B cell (primary cell): ENCODE data around the gene PUDP. TPM values are rescaled to one million over a fixed set of nuclear protein-coding genes. Genes with fewer than 3 reads are reported as not detected.

ENCODE experiments used
- ATAC-seq: fragments of 200-7000 bp; cut with Tn5 transposase; one replicate; pipeline ENCODE4 v1.10.0; 2021; ENCODE audit warnings: low read depth, mild to moderate bottlenecking, moderate number of reproducible peaks, moderate library complexity
- CTCF ChIA-PET: fragments of 350-600 bp; sonication (Branson Sonifier 250); formaldehyde crosslinking; loops from one replicate; lab custom pipeline; 2021; ENCODE audit warnings: antibody characterized with exemption, inconsistent platforms; lab: Charles Lee
- POLR2A ChIA-PET: fragments of 350-600 bp; sonication (Branson Sonifier 250); formaldehyde crosslinking; loops from one replicate; lab custom pipeline; 2021; ENCODE audit warnings: antibody characterized with exemption; lab: Charles Lee
- DNase-seq: peaks from one replicate; pipeline ENCODE4 v3.0.0; 2013
- H2AFZ ChIP-seq: 2 replicates; pipeline ENCODE4 v1.6.1; 2012; ENCODE audit warnings: mild to moderate bottlenecking, low read depth, low read length; ENCODE audit not compliant: insufficient read depth, poor library complexity, severe bottlenecking
- H3K27ac ChIP-seq, 2 donors: 1 replicate in 1 of 2; 2 replicates in 1 of 2; pipeline ENCODE4 v1.5.1; 2012 to 2013; ENCODE audit warnings: low read length in 2 of 2, mild to moderate bottlenecking in 2 of 2, moderate library complexity in 1 of 2
- H3K27me3 ChIP-seq, 4 experiments: fragments of 200-600 bp in 1 of 4; sonication (generic) in 1 of 4; replicated peaks in 1 of 4; 1 replicate in 2 of 4; 2 replicates in 2 of 4; pipeline versions ENCODE4 v1.6.1 to v1.7.0; 2013 to 2016; ENCODE audit warnings: low read length in 3 of 4, mild to moderate bottlenecking in 2 of 4, mixed read lengths in 1 of 4, moderate library complexity in 1 of 4; ENCODE audit not compliant: insufficient read depth in 4 of 4, control insufficient read depth in 3 of 4; ENCODE audit errors: control extremely low read depth in 1 of 4
- H3K36me3 ChIP-seq, 2 experiments: replicated peaks in 1 of 2; 1 replicate in 1 of 2; 2 replicates in 1 of 2; pipeline versions ENCODE4 v1.6.1 to v1.7.1; 2013; ENCODE audit warnings: low read length in 1 of 2; ENCODE audit not compliant: insufficient read depth in 2 of 2, control insufficient read depth in 1 of 2; ENCODE audit errors: control extremely low read depth in 1 of 2, extremely low read depth in 1 of 2
- H3K4me1 ChIP-seq, 2 donors: fragments of 200-600 bp in 1 of 2; sonication (generic) in 1 of 2; 1 replicate in 1 of 2; 2 replicates in 1 of 2; pipeline versions ENCODE4 v1.5.1 to v1.6.1; 2013 to 2017; ENCODE audit warnings: low read length in 2 of 2; ENCODE audit not compliant: control insufficient read depth in 2 of 2, insufficient read depth in 2 of 2
- H3K4me2 ChIP-seq: replicated peaks from 2 replicates; pipeline ENCODE3; 2012; ENCODE audit warnings: mild to moderate bottlenecking, low read depth, low read length; ENCODE audit not compliant: poor library complexity, severe bottlenecking
- H3K4me3 ChIP-seq, 5 experiments: fragments of 200-600 bp in 1 of 5; sonication (generic) in 1 of 5; 1 replicate in 3 of 5; 2 replicates in 2 of 5; pipeline versions ENCODE4 v1.5.1 to v1.7.0; 2011 to 2016; ENCODE audit warnings: low read length in 4 of 5, mild to moderate bottlenecking in 4 of 5, low read depth in 2 of 5, control low read depth in 1 of 5, moderate library complexity in 1 of 5; ENCODE audit not compliant: insufficient read depth in 1 of 5; ENCODE audit errors: control extremely low read depth in 1 of 5, extremely low read depth in 1 of 5
- H3K79me2 ChIP-seq: fragments of 200-600 bp; sonication (generic); one replicate; pipeline ENCODE4 v1.6.0; 2016; ENCODE audit warnings: low read length; ENCODE audit not compliant: control insufficient read depth, insufficient read depth
- H3K9ac ChIP-seq: fragments of 200-600 bp; sonication (generic); 2 replicates; pipeline ENCODE4 v1.6.1; 2017; ENCODE audit warnings: mild to moderate bottlenecking, low read length, moderate library complexity
- H3K9me3 ChIP-seq, 3 donors: one replicate each; pipeline versions ENCODE4 v1.6.1 to v1.7.1; 2013; ENCODE audit warnings: low read length in 2 of 3; ENCODE audit not compliant: control insufficient read depth in 2 of 3, insufficient read depth in 1 of 3; ENCODE audit errors: control extremely low read depth in 1 of 3
- H4K20me1 ChIP-seq: 2 replicates; pipeline ENCODE4 v1.6.0; 2012; ENCODE audit warnings: mild to moderate bottlenecking, low read length; ENCODE audit not compliant: insufficient read depth, control insufficient read depth, poor library complexity, severe bottlenecking
- H3K27ac Mint-ChIP-seq: one replicate; pipeline ENCODE4 v1.8.0; 2021; ENCODE audit warnings: mixed read lengths
- H3K27me3 Mint-ChIP-seq: one replicate; pipeline ENCODE4 v1.8.0; 2021; ENCODE audit warnings: mixed read lengths
- H3K4me1 Mint-ChIP-seq: one replicate; pipeline ENCODE4 v1.8.0; 2021; ENCODE audit warnings: mixed read lengths
- H3K4me3 Mint-ChIP-seq: one replicate; pipeline ENCODE4 v1.8.0; 2021; ENCODE audit warnings: mixed read lengths
- H3K9me3 Mint-ChIP-seq: one replicate; pipeline ENCODE4 v1.8.0; 2022; ENCODE audit warnings: mixed read lengths; ENCODE audit not compliant: insufficient read depth
- EZH2 ChIP-seq: IDR thresholded peaks from 2 replicates; pipeline ENCODE4 v1.6.1; 2012; ENCODE audit warnings: borderline replicate concordance, low read depth, mild to moderate bottlenecking, moderate library complexity, low read length; ENCODE audit not compliant: insufficient read depth, poor library complexity, severe bottlenecking
- WGBS: methylation state at CpG from one replicate; pipeline ENCODE4 v1.1.5; 2013; ENCODE audit warnings: missing lambda C conversion rate; ENCODE audit not compliant: insufficient coverage; 5-methylcytosine and 5-hydroxymethylcytosine counted together
- intact Hi-C: fragments of 100-400 bp; cut with micrococcal nuclease; formaldehyde crosslinking; loops from one replicate; pipeline ENCODE4 v1.10.0; 2022
- polyA plus RNA-seq: library from polyadenylated mRNA; depleted of rRNA; stranded (reverse); fragments of >200 nt; gene quantifications from 2 replicates; pipeline ENCODE4 v1.2.3, GENCODE V29; 2012
- total RNA-seq, 2 donors: library from RNA; stranded (reverse); fragments of 120-200 nt in 1 of 2; gene quantifications; 1 replicate in 1 of 2; 2 replicates in 1 of 2; pipeline versions ENCODE4 v1.2.3 to v1.2.4, GENCODE V29; 2013 to 2022
- TF ChIP-seq, protein P1 (sequence below): fragments of 200-600 bp; IDR thresholded peaks from one replicate; pipeline ENCODE4 v1.8.0; 2022; ENCODE audit warnings: antibody characterized with exemption, mild to moderate bottlenecking

PUDP gene
- total and polyA plus RNA-seq, 2 donors (not counting 1 experiment from before 2014, with no cell fraction given), result 12.8 to 14.1 TPM

DNA sequence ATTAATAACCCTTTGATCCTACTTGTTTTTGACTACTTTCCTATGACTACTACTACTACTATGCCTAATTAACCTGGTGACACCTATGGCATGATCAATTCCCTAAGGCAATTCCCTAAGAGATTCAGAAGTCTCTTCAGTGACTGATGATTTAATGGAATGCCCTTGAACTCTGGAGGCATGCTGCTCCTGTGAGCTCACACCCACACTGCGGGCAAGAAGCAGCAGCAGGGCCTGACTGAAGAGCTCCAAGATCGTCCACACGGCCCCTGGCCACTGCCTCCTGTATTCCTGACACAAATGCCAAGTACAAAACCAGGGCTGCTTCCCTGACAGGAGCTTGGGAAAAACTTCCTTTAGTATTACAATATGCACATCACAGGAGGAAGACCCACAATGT lies 74.6 kb downstream of the PUDP start:
- peaks cover 35% of the 10 kb centered on the region for H3K4me1 Mint-ChIP-seq
- TF ChIP-seq, protein P1, sequence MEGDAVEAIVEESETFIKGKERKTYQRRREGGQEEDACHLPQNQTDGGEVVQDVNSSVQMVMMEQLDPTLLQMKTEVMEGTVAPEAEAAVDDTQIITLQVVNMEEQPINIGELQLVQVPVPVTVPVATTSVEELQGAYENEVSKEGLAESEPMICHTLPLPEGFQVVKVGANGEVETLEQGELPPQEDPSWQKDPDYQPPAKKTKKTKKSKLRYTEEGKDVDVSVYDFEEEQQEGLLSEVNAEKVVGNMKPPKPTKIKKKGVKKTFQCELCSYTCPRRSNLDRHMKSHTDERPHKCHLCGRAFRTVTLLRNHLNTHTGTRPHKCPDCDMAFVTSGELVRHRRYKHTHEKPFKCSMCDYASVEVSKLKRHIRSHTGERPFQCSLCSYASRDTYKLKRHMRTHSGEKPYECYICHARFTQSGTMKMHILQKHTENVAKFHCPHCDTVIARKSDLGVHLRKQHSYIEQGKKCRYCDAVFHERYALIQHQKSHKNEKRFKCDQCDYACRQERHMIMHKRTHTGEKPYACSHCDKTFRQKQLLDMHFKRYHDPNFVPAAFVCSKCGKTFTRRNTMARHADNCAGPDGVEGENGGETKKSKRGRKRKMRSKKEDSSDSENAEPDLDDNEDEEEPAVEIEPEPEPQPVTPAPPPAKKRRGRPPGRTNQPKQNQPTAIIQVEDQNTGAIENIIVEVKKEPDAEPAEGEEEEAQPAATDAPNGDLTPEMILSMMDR, result no peak
- TF ChIP-seq EZH2, result no peak
- peaks cover 0 to 8% of the 10 kb centered on the region in 2 experiments for H3K36me3 ChIP-seq
- ATAC-seq (no peak), DNase-seq (no peak)
- H3K79me2 ChIP-seq, result peaks cover 51% of the 10 kb centered on the region
- peaks cover 9% of the 10 kb centered on the region for H4K20me1 ChIP-seq
- CTCF ChIA-PET, result no interaction called here
- H3K4me3 Mint-ChIP-seq, result no peak overlapping the region
- POLR2A ChIA-PET, result no interaction called here
- no peaks in the 10 kb centered on the region for H3K9me3 ChIP-seq
- H3K9me3 Mint-ChIP-seq, result no peaks in the 10 kb centered on the region
- no peak overlapping the region for H3K4me2 ChIP-seq
- H3K27me3 Mint-ChIP-seq, result no peaks in the 10 kb centered on the region
- H3K9ac ChIP-seq, result no peak overlapping the region
- no peak overlapping the region for H3K27ac Mint-ChIP-seq
- no peak overlapping the region for H3K4me3 ChIP-seq
- peaks cover 21 to 30% of the 10 kb centered on the region in 2 donors for H3K4me1 ChIP-seq
- intact Hi-C loops, result no loop called here
- H2AFZ ChIP-seq, result no peak overlapping the region
- WGBS, result 100% methylated on average over 2 of the region's 3 CpGs
- H3K27me3 ChIP-seq, result no peaks in the 10 kb centered on the region
- no peak overlapping the region for H3K27ac ChIP-seq

DNA sequence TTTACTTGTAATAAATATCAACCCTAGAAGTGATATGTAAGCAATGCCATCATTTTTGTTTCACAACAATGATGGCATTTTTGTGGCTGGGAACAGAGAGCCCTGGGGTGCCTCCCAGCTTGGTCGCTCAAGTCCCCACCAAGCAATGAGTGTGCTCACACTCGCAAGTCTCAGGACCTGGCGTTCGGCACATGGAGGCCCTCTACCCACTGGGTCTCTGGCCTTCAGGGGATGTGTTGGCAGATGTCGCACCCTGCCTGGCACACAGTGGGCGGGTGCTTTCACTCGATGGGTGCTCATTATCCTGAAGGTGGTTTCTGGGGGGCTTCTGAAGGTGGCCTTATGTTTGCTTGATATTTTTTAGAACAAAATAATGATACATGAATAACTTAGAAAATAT lies 75.1 kb downstream of the PUDP start:
- H3K9me3 ChIP-seq, result no peaks in the 10 kb centered on the region
- H3K36me3 ChIP-seq, result peaks cover 0 to 8% of the 10 kb centered on the region in 2 experiments
- H3K4me3 ChIP-seq, result no peak overlapping the region
- H3K4me2 ChIP-seq, result no peak overlapping the region
- H3K27me3 ChIP-seq, result no peaks in the 10 kb centered on the region
- no peak for TF ChIP-seq EZH2
- TF ChIP-seq, protein P1, result no peak
- Mint-ChIP-seq H3K4me3 (no peak overlapping the region), H3K9me3 (no peaks in the 10 kb centered on the region), H3K27me3 (no peaks in the 10 kb centered on the region), H3K27ac (no peak overlapping the region), H3K4me1 (peaks cover 38% of the 10 kb centered on the region)
- peaks cover 51% of the 10 kb centered on the region for H3K79me2 ChIP-seq
- H3K4me1 ChIP-seq, result peaks cover 22 to 31% of the 10 kb centered on the region in 2 donors
- intact Hi-C loops, result no loop called here
- H4K20me1 ChIP-seq, result peaks cover 8% of the 10 kb centered on the region
- DNase-seq (no peak), ATAC-seq (no peak)
- ChIA-PET CTCF (no interaction called here), POLR2A (no interaction called here)
- no peak overlapping the region for H3K27ac ChIP-seq
- no CpG with 5 or more reads among the region's 7 CpGs for WGBS
- H2AFZ ChIP-seq, result no peak overlapping the region
- no peak overlapping the region for H3K9ac ChIP-seq
